Vagina (tissue), 2 donors: Measurements from ENCODE around the gene ADARB2.

Source experiments
- POLR2AphosphoS5 ChIP-seq, 2 donors: sonication (generic); formaldehyde crosslinking; IDR thresholded peaks; one replicate each; pipeline ENCODE4 v1.9.0; 2017; ENCODE audit warnings: antibody characterized with exemption in 2 of 2, mild to moderate bottlenecking in 2 of 2, low read depth in 1 of 2; ENCODE audit not compliant: insufficient read depth in 1 of 2
- TF ChIP-seq, protein P1 (sequence below), 3 experiments: fragments of 450-650 bp in 2 of 3; fragments of 200-600 bp in 1 of 3; sonication (generic) in 1 of 3; IDR thresholded peaks; one replicate each; pipeline ENCODE4 v1.5.1; 2017 to 2019; ENCODE audit warnings: antibody characterized with exemption in 3 of 3, mild to moderate bottlenecking in 2 of 3, moderate library complexity in 2 of 3

DNA sequence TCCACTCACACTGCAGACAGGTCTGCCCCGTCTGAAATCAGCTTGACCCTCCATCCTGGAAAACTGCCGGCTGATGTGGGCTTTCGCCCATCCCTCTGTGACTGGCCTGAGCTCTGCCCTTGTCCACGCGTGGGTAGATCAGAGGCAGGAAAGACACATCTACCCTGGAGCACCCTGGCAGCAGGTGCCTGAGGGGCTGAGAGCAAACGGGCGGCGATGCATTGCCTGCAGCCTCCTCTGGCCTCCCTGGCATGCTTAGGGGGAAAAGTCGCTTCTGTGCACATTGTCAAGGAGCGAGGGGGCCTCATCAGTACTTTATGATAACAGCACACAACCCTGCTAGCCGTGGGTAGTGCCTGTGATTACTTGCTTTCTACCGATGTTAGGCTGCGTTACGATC is 109.4 kb downstream of the ADARB2 start:
- TF ChIP-seq, protein P1, sequence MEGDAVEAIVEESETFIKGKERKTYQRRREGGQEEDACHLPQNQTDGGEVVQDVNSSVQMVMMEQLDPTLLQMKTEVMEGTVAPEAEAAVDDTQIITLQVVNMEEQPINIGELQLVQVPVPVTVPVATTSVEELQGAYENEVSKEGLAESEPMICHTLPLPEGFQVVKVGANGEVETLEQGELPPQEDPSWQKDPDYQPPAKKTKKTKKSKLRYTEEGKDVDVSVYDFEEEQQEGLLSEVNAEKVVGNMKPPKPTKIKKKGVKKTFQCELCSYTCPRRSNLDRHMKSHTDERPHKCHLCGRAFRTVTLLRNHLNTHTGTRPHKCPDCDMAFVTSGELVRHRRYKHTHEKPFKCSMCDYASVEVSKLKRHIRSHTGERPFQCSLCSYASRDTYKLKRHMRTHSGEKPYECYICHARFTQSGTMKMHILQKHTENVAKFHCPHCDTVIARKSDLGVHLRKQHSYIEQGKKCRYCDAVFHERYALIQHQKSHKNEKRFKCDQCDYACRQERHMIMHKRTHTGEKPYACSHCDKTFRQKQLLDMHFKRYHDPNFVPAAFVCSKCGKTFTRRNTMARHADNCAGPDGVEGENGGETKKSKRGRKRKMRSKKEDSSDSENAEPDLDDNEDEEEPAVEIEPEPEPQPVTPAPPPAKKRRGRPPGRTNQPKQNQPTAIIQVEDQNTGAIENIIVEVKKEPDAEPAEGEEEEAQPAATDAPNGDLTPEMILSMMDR (IDR thresholded peaks at IDR 0.05), result no peak
- no peak for TF ChIP-seq POLR2AphosphoS5 (IDR thresholded peaks at IDR 0.05; ENCODE audit: insufficient read depth in 1 of 2, low read depth in 1 of 2)
